HG02642 (cell line): ENCODE data around the gene WLS.

Experiments used
- ATAC-seq: cut with Tn5 transposase; IDR thresholded peaks from one replicate; pipeline ENCODE4 v1.9.1; 2021; ENCODE audit warnings: mild to moderate bottlenecking; ENCODE audit not compliant: unreplicated experiment, poor library complexity

The WLS gene

GRCh38 chr1:68204977-68205630, 27.2 kb downstream of the WLS start:
- no peak for ATAC-seq

GRCh38 chr1:68202239-68202832, 30.0 kb downstream of the WLS start:
- ATAC-seq: no peak

GRCh38 chr1:68201546-68202238, 30.6 kb downstream of the WLS start:
- ATAC-seq: no peak

- ATAC-seq: no peak
Observed at GRCh38 chr1:68199603-68200002, 32.7 kb downstream of the WLS start.

GRCh38 chr1:68198752-68199151, 33.6 kb downstream of the WLS start:
- no peak for ATAC-seq

GRCh38 chr1:68197891-68198290, 34.4 kb downstream of the WLS start:
- no peak for ATAC-seq

GRCh38 chr1:68197461-68197860, 34.9 kb downstream of the WLS start:
- no peak for ATAC-seq

- ATAC-seq: no peak
Observed at GRCh38 chr1:68196676-68197075, 35.6 kb downstream of the WLS start.

- ATAC-seq: no peak
Observed at GRCh38 chr1:68191717-68192116, 40.6 kb downstream of the WLS start.

- no peak for ATAC-seq
Observed at GRCh38 chr1:68188644-68189340, 43.5 kb downstream of the WLS start.

- ATAC-seq: no peak
Observed at GRCh38 chr1:68188060-68188538, 44.2 kb downstream of the WLS start.

GRCh38 chr1:68185743-68186142, 46.6 kb downstream of the WLS start:
- ATAC-seq: no peak

GRCh38 chr1:68183895-68184294, 48.4 kb downstream of the WLS start:
- ATAC-seq: no peak

GRCh38 chr1:68181165-68181556, 51.2 kb downstream of the WLS start:
- ATAC-seq: peak; percentile 39

GRCh38 chr1:68180441-68181164, 51.7 kb downstream of the WLS start:
- peak; percentile 54 for ATAC-seq

GRCh38 chr1:68178821-68179490, 53.4 kb downstream of the WLS start:
- peak; percentile 52 for ATAC-seq

- no peak for ATAC-seq
Observed at GRCh38 chr1:68175621-68176398, 56.5 kb downstream of the WLS start.

- no peak for ATAC-seq
Observed at GRCh38 chr1:68174738-68175113, 57.6 kb downstream of the WLS start.
